HuH-7.5 (cell line): ENCODE measurements around the gene WWOX.
A peak's percentile ranks its signal among the peaks of the same experiment; 100 is the strongest.

Source experiments
- DNase-seq: peaks from one replicate; pipeline ENCODE4 v3.0.0; 2011; ENCODE audit warnings: low spot score

WWOX gene

GRCh38 chr16:79104567-79104966, 1005.1 kb downstream of the WWOX start:
- DNase-seq, result no peak

- no peak for DNase-seq
These were observed 1007.8 kb downstream of the WWOX start for GRCh38 chr16:79107301-79107700.

- no peak for DNase-seq
These were observed 1010.3 kb downstream of the WWOX start for GRCh38 chr16:79109771-79110170.

GRCh38 chr16:79110242-79110641, 1010.8 kb downstream of the WWOX start:
- no peak for DNase-seq

GRCh38 chr16:79110953-79111352, 1011.5 kb downstream of the WWOX start:
- DNase-seq, result no peak

GRCh38 chr16:79112462-79112861, 1013.0 kb downstream of the WWOX start:
- DNase-seq, result no peak

GRCh38 chr16:79113826-79114225, 1014.4 kb downstream of the WWOX start:
- DNase-seq, result no peak

GRCh38 chr16:79114759-79115158, 1015.3 kb downstream of the WWOX start:
- DNase-seq, result no peak

- no peak for DNase-seq
These were observed 1022.5 kb downstream of the WWOX start for GRCh38 chr16:79121906-79122305.

GRCh38 chr16:79122343-79122742, 1022.9 kb downstream of the WWOX start:
- DNase-seq, result no peak

- DNase-seq, result no peak
These were observed 1024.7 kb downstream of the WWOX start for GRCh38 chr16:79124016-79124756.

GRCh38 chr16:79127766-79128165, 1028.3 kb downstream of the WWOX start:
- DNase-seq, result no peak

- no peak for DNase-seq
These were observed 1029.3 kb downstream of the WWOX start for GRCh38 chr16:79128706-79129105.

- no peak for DNase-seq
These were observed 1031.2 kb downstream of the WWOX start for GRCh38 chr16:79130616-79131015.

- DNase-seq, result no peak
These were observed 1032.0 kb downstream of the WWOX start for GRCh38 chr16:79131321-79132075.

GRCh38 chr16:79132701-79133100, 1033.2 kb downstream of the WWOX start:
- DNase-seq, result no peak

GRCh38 chr16:79134300-79134699, 1034.8 kb downstream of the WWOX start:
- DNase-seq, result peak; percentile 21

GRCh38 chr16:79136955-79137354, 1037.5 kb downstream of the WWOX start:
- no peak for DNase-seq

- no peak for DNase-seq
These were observed 1038.0 kb downstream of the WWOX start for GRCh38 chr16:79137426-79137939.

GRCh38 chr16:79139799-79140198, 1040.3 kb downstream of the WWOX start:
- no peak for DNase-seq

- DNase-seq, result no peak
These were observed 1043.6 kb downstream of the WWOX start for GRCh38 chr16:79143026-79143425.

- no peak for DNase-seq
These were observed 1050.7 kb downstream of the WWOX start for GRCh38 chr16:79150151-79150550.

- no peak for DNase-seq
These were observed 1051.3 kb downstream of the WWOX start for GRCh38 chr16:79150632-79151310.
